Measurements from ENCODE around the gene CALML5.

The CALML5 gene

GRCh38 chr10:5515948-5516761 is 16.8 kb upstream of the CALML5 start:
- no peak for DNase-seq (ENCODE audit: low read depth)

GRCh38 chr10:5514226-5514850 is 15.0 kb upstream of the CALML5 start:
- no peak for DNase-seq (ENCODE audit: low read depth)

GRCh38 chr10:5512881-5513612 is 13.7 kb upstream of the CALML5 start:
- no peak for DNase-seq (ENCODE audit: low read depth)

- DNase-seq (ENCODE audit: low read depth): no peak
These were observed 13.0 kb upstream of the CALML5 start for GRCh38 chr10:5512331-5512730.

- DNase-seq (ENCODE audit: low read depth): no peak
These were observed 12.5 kb upstream of the CALML5 start for GRCh38 chr10:5511885-5512280.

- no peak for DNase-seq (ENCODE audit: low read depth)
These were observed 12.0 kb upstream of the CALML5 start for GRCh38 chr10:5511231-5511884.

- no peak for DNase-seq (ENCODE audit: low read depth)
These were observed 11.1 kb upstream of the CALML5 start for GRCh38 chr10:5510281-5511072.

GRCh38 chr10:5509691-5510090 is 10.3 kb upstream of the CALML5 start:
- DNase-seq (ENCODE audit: low read depth): no peak

- no peak for DNase-seq (ENCODE audit: low read depth)
These were observed 9.9 kb upstream of the CALML5 start for GRCh38 chr10:5509236-5509635.

- DNase-seq (ENCODE audit: low read depth): no peak
These were observed 9.4 kb upstream of the CALML5 start for GRCh38 chr10:5508786-5509185.

- DNase-seq (ENCODE audit: low read depth): no peak
These were observed 8.8 kb upstream of the CALML5 start for GRCh38 chr10:5508161-5508604.

- DNase-seq (ENCODE audit: low read depth): no peak
These were observed 8.3 kb upstream of the CALML5 start for GRCh38 chr10:5507649-5508131.

- no peak for DNase-seq (ENCODE audit: low read depth)
These were observed 7.6 kb upstream of the CALML5 start for GRCh38 chr10:5506751-5507648.

- no peak for DNase-seq (ENCODE audit: low read depth)
These were observed 6.9 kb upstream of the CALML5 start for GRCh38 chr10:5506246-5506645.

GRCh38 chr10:5504146-5505072 is 5.0 kb upstream of the CALML5 start:
- DNase-seq (ENCODE audit: low read depth): no peak

GRCh38 chr10:5503477-5503835 is 4.1 kb upstream of the CALML5 start:
- no peak for DNase-seq (ENCODE audit: low read depth)

GRCh38 chr10:5502571-5503476 is 3.5 kb upstream of the CALML5 start:
- no peak for DNase-seq (ENCODE audit: low read depth)

- no peak for DNase-seq (ENCODE audit: low read depth)
These were observed 2.7 kb upstream of the CALML5 start for GRCh38 chr10:5502061-5502521.
